Measurements from ENCODE around the gene BRD1. TPM values are rescaled to one million over a fixed set of nuclear protein-coding genes. Genes with fewer than 3 reads are reported as not detected.

Gene BRD1
- total RNA-seq, 4 donors from 2014 or later, result 44.6 to 74.9 (median 60.4) TPM

- Histone ChIP-seq H3K4me1 (peaks cover 0 to 29% (median 11%) of the 10 kb centered on the region in 4 donors), H3K27ac (no peak overlapping the region), H3K27me3 (no peaks in the 10 kb centered on the region), H3K36me3 (peaks cover 0 to 8% (median 0%) of the 10 kb centered on the region in 3 donors), H3K9me3 (no peaks in the 10 kb centered on the region), H3K4me3 (no peak overlapping the region)
- TF ChIP-seq CTCF (IDR thresholded peaks at IDR 0.05) (no peak), EP300 (IDR thresholded peaks at IDR 0.05) (no peak), POLR2A (IDR thresholded peaks at IDR 0.05) (no peak)
- 85 to 92% methylated on average over 27 to 28 of the region's 31 CpGs for WGBS, 2 donors
- no peak for DNase-seq (ENCODE audit: low spot score in 2 of 2)
Measured at GRCh38 chr22:49856766-49857618, 29.3 kb upstream of the BRD1 start.

- Histone ChIP-seq H3K36me3 (peaks cover 0 to 8% (median 0%) of the 10 kb centered on the region in 3 donors), H3K27ac (no peak overlapping the region), H3K9me3 (no peaks in the 10 kb centered on the region), H3K27me3 (no peaks in the 10 kb centered on the region), H3K4me3 (no peak overlapping the region), H3K4me1 (peaks cover 0 to 29% (median 11%) of the 10 kb centered on the region in 4 donors)
- 83 to 90% methylated on average over 8 to 22 of the region's 23 CpGs for WGBS, 2 donors
- DNase-seq (ENCODE audit: low spot score in 2 of 2), result no peak
- TF ChIP-seq EP300 (IDR thresholded peaks at IDR 0.05) (no peak), POLR2A (IDR thresholded peaks at IDR 0.05) (no peak), CTCF (IDR thresholded peaks at IDR 0.05) (no peak)
Measured at GRCh38 chr22:49856343-49856742, 28.7 kb upstream of the BRD1 start.

GRCh38 chr22:49855251-49855911 lies 27.7 kb upstream of the BRD1 start:
- DNase-seq (ENCODE audit: low spot score in 2 of 2), result no peak
- Histone ChIP-seq H3K9me3 (no peaks in the 10 kb centered on the region), H3K27me3 (peaks cover 0 to 7% of the 10 kb centered on the region in 2 donors), H3K36me3 (peaks cover 0 to 8% (median 0%) of the 10 kb centered on the region in 3 donors), H3K27ac (peak overlapping the region in 1 of 4 donors; percentile 76), H3K4me3 (peak overlapping the region in 2 of 4 donors; percentile 64 to 81), H3K4me1 (peaks cover 0 to 29% (median 11%) of the 10 kb centered on the region in 4 donors)
- TF ChIP-seq CTCF (IDR thresholded peaks at IDR 0.05) (no peak), EP300 (IDR thresholded peaks at IDR 0.05) (no peak), POLR2A (IDR thresholded peaks at IDR 0.05) (no peak)
- 40 to 43% methylated on average over 9 of the region's 9 CpGs for WGBS, 2 donors

- DNase-seq (ENCODE audit: low spot score in 2 of 2), result no peak
- TF ChIP-seq CTCF (IDR thresholded peaks at IDR 0.05), result no peak
- no peak for TF ChIP-seq EP300 (IDR thresholded peaks at IDR 0.05)
- TF ChIP-seq POLR2A (IDR thresholded peaks at IDR 0.05), result no peak
- H3K9me3 ChIP-seq, result no peaks in the 10 kb centered on the region
- peaks cover 0 to 8% (median 0%) of the 10 kb centered on the region in 3 donors for H3K36me3 ChIP-seq
- peak overlapping the region; percentile 50 to 81 (median 62) for H3K4me3 ChIP-seq
- H3K27ac ChIP-seq, result peak overlapping the region in 3 of 4 donors; percentile 70 to 87 (median 76)
- 0 to 1% methylated on average over 23 to 26 of the region's 101 CpGs for WGBS, 2 donors
- peaks cover 3 to 18% of the 10 kb centered on the region in 2 donors for H3K27me3 ChIP-seq
- peaks cover 0 to 37% (median 17%) of the 10 kb centered on the region in 4 donors for H3K4me1 ChIP-seq
Measured at GRCh38 chr22:49853981-49854831, 26.5 kb upstream of the BRD1 start.
